Measurements from ENCODE around the gene ARMS2.

The ARMS2 gene

DNA sequence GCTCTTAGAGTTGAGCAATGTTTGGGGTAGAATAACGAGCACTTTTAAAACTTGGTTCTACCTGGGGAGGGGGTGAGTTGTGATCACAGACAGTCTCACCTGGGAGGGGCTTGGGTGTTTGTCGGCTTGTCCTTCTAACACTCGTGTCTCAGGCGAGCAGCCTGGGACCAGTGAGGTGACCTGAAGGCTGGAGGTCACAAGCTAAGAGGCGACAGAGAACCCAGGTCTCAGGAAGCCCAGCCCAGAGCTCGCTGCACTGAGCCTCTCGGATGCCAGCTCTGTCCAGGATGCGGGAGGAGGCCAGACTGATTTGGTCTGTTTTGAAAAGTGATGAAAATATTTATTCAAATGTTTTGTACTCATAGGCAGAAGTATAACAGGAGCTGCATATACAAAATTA is 18.7 kb downstream of the ARMS2 start:
- no peak for DNase-seq

DNA sequence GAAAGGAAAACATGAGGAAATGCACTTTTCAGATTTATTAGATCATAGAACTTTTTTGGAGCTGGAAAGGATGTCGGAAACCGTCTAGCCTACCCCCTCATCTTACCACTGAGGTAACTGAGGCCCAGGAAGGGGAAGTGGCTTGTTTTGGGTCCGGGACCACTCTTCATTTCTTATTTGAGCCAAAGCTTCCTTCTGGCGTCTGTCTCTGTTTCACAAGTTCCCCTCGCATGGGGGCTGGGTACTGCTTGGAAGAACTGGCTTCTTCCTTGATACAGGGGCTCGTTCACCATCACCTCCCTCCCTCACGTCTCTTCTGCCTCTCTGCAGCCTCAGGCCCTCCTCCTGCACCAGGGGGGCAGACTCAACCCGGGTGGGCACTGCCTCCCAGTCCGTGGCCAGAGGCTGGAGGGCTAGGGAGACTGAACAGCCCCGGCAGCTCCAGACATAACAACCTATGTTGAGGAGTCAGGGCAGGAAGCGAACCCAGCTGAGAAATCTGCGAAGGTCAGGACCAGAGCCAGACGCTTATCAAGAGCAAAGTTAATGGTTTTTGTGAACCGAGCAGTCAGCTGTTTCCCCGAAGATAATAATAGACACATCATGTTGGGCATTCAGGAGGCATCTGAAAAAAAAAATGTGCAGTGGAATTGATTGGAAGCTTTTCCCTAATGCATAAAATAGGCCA is 19.8 kb downstream of the ARMS2 start:
- no peak for DNase-seq

DNA sequence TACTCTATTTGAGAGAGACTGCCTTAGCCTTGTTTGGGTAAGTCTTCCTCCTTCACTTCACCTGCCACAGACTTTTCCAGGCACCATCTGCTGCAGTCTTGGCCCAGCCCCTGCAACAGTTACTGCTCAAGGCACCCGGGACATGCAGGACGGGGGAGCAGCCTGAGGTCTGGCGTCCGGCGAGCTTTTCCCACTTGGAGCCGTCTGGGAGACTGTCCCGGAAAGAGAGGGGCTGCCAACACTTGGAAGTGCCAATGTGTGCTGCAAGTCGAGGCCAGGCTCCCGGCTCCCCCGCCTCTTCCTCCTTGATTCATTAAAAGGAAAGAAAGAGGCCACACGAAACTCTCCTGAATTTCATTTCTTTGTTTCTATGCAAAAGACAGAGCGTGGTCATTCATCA is 20.6 kb downstream of the ARMS2 start:
- no peak for DNase-seq

DNA sequence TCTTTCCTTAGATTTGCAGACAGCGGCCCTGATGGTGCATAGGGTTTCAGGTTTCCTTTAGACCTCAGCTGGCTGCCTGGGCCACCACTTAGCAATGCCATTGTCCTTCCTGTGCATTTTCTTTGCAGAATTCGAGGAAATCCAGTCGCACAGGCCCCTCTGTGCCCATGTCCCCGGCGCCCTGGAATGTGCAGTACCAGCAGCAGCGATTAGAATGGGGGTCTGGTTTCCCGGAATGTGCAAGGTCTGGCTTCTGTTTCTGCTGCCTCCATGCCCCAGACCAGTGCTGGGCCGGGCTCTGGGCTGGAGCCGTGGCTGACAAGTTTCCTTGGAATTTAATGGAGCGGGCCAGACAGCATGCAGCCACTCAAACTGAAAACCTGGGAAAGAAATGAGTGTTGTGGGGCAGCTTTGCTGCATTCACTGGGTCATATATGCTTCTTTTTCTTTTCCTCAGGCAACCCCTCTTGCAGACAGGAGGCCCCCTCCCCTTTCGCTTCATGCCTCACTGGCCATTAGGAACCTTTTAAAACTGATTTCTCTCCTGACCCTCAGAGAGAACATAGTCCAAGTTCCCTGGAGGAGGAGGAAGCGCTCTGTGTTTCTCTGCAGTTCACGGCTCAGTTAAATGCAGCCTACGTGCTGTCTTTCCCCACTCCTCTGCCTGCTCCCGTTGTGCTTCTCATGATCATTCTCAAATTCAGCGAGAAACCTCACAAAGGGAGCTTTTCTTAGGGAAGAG is 21.3 kb downstream of the ARMS2 start:
- DNase-seq = no peak

DNA sequence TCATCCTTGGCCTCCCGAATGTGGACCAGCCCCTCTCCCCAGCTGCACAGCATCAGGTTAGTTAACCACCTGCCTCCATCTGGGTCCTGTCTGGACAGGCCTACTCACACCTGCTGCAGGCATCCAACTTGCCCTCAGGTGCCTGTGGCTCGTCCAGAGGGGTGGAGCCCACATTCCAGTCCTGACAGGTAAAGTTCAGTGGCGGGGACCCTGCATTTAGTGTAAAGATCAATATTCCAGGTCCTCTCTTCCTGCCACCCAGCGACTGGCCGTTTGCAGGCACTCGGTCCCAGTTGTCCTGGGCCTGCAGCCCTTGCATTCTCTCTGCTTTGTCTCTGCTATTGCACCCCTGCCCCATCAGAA is 21.9 kb downstream of the ARMS2 start:
- DNase-seq = no peak

DNA sequence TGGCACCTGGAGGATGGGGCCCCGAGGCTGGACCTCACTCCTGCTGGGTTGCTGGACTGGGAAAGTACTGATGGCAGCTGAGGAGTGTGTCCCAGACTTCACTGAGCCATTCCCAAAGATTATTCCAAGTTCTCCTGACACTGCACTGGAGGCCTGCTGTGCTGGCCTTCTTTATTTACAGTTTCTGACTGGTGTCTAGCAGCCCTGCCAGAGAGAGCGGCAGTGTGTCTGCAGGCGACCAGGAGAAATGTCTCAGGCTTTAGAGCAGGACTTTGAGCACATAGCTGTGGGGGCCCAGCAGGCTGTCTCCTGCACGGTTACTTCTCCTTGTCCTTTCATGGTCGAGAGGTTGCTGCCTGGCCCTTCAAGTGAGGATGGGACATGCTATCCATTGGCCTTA is 23.0 kb downstream of the ARMS2 start:
- no peak for DNase-seq

DNA sequence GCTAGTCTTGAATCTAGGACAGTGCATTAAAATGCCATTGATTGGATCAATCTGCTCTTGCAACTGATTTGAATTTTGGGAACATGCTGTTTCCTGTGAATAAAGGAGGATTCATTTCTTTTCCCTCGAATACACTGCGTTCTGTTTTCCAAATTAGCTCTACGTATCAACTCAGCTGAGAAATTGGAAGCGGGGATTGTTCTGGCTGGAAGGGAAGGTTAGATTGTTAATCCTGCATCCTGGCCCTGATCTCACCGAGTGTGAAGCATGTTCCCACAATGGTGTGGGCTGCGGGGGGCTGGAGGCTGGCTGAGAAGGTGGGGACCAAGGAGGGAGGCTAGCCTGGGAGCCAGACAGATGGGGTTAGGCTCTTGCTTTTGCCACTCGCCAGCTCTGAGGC is 24.5 kb downstream of the ARMS2 start:
- DNase-seq = no peak

DNA sequence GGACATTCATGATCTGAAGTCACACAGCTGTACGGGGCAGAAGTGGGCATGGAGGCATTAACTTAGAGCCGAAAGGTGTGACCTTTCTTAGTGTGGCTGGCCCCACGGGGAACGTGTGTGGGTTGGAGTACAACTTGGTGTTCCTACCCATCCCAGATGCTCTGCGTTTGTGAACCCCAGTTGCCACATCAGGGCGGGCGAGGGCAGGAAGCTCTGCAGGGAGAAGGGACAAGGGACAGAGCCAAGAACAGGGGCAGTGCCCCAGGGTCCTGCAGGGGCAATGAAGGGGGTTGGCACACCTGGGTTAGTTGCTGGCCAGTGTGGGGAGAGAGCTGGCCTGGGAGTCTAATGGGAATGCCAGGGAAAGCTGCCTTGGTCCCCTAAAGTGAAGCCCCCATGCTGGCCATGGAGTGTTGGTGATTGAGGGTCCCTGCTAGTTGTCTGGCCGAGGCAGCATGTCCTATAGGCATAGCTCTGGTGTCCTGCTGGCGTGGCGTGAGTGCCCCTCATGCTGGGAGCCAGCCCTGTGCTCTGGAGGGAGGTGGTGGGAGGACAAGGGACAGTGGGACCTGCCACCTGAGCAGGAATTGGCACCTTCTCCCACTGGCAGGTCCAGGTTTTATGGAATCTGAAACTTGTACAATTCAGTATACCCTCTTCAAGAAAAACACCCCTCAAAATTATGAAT is 25.8 kb downstream of the ARMS2 start:
- no peak for DNase-seq

DNA sequence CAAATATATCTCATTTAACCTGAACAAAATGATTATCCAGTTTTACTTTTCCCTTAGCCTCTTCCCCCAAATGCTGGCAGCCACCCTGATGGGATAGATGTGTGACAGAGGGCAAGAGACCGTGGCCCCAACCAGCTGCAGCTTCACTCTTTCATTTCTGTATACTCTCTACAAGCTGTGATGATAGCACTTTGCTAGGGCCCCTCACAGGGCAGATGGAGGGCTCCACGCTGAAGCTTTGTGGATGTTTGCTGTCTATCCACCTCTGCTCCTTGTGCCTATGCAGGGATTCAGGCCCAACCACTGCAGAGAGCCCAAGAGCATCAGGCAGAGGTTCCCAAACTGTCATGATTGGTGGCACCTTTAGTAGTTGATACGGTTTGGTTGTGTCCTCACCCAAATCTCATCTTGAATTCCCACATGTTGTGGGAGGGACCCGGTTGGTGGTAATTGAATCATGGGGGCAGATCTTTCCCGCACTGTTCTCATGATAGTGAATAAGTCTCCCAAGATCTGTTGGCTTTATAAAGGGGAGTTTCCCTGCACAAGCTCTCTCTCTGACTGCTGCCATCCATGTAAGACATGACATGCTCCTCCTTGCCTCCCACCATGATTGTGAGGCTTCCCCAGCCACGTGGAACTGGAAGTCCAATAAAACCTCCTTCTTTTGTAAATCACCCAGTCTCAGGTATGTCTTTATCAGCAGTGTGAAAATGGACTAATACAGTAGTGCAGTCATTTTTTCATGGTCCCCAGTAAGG is 27.0 kb downstream of the ARMS2 start:
- no peak for DNase-seq

DNA sequence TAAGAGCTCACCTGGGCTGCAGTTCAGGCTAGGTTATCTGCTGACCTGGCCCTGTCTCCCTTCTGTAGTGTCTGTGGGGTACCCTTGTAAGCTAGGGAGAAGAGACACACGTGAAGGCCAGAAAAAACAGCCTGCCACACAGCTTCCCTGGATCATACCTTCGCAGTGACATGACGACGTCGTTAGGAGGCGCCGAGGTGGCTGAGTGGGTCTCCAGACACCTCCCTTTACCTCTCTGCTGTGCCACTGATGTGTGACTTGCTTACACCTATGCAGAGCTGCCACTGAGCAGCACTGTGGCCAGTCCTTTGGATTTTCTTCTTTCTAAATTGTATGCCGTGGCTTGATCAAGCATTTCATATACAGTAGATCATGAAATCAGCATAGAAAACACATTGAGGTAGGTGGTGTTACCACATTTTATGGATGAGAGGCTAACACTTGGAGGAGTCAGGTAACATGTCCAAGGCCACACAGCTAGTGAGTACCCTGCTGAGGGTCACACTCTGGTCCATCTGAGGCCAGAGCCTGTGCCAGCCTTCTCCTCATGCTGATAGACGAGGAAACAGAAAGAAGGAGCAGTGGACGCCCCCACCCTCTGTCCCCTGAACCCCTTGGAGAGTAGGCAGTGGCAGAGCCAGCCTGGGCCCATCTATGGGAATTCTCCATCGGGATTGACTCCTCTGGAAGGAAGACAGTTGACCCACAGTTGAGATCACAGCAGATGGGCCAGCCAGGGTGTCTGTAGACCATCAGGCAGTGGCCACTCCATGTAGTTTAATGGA is 30.0 kb downstream of the ARMS2 start:
- no peak for DNase-seq

DNA sequence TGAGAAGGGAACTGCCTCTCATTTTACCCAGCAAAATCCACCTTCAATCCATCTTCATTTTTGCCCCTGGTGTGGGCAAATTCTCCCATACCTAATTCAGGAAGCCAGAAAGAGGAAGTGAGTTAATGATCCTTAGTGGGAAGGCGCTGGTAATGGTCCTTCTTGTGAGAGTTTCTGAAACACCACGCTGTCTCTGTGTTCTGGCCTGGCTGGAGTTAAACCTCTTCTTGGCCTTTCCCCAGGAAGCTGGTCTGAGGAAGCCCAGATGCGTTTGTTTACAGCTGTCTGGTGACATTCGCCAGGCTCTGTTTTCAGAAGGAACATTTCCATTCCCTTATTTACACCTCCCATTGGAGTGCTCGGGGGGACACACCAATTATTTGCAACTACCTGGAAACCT is 31.2 kb downstream of the ARMS2 start:
- no peak for DNase-seq

DNA sequence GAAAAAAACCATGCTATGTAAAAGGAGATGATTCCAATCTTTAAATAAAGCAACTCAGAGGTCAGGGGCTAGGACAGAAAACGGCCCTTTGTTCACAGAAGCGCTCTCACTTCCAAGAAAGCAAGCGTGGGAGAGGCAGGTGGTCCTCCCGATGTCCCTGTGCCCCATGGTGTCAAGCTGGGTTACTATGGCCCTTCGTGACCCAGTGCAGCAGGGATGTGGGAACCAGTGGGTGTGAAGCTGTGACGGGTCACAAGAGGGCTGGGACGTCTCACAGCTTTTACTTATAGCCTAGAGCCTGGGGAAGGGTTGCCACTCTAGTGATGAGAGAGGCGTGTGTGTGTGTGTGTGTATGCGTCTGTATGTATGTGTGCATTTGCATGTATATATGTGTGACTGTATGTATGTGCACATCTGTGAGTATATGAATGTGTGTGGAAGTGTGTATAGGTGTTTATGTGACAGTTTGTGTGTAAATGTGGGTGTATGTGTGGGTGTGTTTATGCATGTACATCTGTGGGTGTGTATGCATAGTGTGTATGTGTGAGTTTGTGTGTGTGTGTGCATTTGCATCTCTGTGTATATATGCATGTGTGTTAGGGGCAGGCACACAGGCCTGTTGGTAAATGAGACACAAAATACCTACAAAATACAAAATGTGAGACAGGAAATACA is 32.1 kb downstream of the ARMS2 start:
- DNase-seq = no peak

DNA sequence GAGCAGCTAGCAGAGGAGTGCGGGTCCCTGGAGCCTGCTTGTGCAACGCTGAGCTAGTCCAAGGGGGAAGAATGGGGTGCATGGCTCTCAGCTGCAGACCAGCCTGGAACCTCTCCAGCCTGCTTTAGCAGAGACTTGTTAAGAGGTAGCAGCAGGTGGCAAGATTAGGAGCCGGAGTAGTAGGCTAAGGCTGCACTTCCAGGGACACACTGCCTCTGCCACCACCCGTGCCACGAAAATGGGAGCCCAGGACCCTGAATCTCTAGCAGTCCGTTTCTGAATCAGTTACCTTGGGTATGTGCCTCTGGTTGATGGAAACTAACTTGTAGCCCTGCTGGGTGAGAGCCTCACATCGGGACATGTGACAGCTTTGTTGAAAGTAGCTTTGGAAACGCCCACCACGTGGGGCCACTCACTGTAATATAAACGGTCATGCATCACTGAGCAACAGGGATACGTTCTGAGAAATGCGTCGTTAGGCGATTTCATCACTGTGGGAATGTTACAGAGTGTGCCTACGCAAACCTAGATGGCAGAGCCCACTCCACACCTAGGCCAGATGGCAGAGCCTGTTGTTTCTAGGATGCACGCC is 32.8 kb downstream of the ARMS2 start:
- no peak for DNase-seq

DNA sequence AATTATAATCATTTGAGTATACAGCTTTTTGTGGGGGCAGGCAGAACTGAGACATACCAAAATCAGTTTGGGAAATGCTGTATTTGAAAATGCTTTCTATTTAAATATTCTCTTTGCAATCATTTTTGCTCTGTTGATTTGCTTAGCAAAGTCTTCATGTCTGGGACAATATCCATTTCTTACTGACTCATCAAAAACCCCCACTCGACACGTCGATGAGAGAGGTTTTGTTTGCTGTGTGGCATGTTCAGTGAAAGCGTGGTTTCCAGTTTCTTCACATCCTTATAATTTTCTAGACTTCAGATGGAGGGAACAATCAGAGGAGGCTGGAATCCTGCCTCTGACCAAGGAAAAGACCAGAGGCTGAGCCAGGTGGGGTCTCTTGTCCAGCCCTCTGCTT is 35.8 kb downstream of the ARMS2 start:
- no peak for DNase-seq

DNA sequence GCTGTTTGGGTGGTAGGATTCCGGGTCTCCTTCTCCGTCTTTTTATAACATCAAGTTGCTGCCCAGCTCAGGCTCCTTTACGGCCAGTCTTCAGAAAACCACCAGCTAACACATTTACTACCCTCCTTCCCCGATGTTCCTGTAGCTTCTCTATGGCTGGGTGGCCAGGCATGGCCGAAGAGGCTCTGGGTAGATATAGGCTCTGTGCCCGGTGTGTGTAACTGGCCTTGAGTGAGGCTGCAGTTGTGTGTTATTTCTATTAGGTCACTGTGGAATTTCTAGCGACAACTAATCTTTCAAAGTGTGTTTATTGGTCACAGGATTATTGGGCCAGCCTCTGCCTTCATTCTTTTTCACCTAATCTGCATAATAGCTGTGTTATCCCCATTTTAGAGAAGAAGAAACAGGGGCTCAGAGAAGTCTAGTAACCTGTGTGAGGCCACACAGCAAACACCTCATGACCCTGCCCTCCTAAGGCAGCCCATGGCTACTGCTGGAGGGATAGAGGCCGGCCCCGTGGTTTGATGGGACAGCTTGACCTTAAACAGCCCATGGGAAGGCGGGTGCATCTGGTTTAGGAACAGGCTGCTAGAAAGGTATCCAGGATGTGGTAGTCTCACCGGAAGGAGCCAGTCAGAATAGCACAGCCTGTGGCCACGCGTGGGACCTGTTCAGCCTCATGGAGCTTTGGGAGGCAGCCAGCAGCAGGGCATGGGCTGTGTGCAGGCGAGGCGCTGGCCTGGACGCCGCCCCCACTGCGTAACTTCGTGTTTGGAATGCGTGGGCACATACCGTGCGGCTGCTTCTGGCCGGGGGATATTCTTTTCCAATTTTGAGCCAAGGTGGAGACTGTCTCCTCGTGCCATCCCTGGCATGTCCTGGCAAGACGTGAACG is 36.6 kb downstream of the ARMS2 start:
- peak; percentile 61 for DNase-seq

DNA sequence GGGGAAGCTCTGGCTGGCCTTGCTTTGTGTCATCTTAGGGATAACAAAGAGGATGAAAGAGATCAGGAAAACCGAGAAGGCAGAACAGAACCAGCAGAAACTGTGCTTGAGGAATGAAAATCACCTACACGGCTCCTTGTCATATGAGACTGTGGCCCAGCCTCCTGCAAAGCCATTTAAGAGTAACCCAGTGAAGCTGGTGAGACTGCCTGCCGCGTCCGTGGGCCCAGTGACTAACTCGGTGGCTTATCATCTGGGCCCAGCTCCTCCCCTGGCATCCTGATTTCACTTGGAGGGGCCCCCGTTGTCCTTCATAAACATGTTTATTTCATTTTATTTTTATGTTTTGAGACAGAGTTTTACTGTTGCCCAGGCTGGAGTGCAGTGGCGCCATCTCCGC is 37.6 kb downstream of the ARMS2 start:
- peak; percentile 16 for DNase-seq

DNA sequence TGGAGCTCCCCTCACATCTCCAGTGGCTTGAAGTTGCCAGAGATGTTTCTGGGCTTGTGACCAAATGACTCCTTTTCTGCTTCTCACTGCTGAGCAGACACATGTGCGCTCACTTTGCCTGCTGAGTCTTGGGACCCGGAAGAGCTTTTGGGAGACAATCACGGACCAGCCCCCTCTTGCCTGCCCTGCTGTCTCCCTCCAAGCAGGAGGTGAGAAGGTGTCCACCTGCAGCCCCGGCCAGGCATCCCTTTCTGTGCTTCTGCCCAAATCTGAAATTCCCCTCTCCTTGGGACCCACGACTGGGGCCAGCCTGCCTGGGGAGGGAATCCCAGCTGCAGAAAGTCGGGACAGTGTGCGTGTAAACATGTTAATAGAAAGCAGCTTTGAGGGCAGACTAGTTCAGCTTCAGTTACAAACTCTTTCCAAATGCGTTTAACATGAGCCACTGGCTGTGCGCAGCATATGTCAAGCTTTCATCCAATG is 38.6 kb downstream of the ARMS2 start:
- no peak for DNase-seq

DNA sequence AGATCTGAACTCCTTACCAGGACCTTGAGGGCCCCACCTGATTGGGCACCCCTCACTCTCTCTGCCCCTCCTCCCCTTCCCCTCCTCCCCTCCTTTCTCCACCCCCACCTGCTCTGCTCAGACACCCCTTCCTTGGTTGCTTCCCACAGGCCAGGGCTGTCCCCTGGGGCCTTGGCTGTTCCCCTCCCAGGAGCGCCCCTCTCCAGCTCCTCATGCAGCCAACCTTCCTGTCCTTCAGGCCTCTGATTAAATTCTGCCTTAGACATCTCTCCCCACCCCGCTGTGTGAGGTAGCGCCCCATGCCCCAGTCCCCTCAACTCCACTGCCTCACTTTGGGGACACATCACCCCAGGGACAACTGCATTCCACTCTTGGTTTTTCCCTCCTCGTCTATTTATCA is 39.3 kb downstream of the ARMS2 start:
- DNase-seq = no peak

DNA sequence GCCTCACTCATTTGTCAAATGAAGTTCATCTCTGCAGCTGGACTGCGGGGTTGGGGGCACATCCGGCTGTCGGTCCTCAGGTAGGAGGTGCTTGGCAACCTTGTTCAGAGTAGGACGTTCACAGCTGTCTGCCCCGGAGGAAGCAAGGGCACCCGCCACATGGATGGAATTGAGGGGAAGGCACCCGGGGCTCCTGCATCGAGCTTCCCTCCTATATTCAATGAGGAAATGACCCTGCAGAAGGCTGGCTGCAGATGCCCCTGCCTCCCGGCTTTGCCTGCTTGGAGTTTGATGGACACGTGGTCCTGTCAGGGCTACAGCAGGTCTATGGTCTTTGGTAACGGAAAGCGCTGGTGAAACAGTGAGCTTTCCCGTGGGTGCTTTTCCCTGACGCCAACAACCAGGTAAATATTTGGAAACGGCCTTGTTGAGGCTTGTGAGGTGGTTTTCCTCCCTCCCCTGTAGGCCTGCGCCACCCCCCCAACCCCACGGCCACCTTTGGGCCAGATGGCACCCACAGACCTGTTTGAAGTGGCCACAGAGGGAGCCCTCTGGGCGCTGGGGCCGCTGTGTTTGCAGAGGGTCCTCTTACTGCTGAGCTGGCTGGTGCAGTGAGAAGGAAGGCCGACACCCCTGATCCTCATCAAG is 39.8 kb downstream of the ARMS2 start:
- no peak for DNase-seq

DNA sequence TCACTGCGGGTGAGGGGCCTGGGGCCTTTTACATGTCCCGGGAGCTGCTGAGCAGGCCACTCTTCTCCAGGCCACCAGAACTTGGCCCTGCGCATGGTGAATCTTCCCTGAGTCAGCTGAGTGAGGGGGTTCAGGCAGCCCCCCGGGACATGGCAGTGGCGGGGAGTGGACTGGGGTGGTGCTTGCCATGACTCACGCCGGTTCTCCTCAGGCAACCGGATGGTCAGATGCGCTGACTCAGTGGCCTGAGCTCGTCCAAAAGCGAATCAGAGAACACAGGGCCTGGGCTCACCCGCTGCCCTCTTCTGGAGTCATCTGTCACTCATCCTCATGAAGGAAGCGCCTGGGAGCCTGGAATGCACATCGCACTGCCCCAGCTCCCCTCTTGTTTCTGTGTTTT is 40.4 kb downstream of the ARMS2 start:
- DNase-seq = no peak
